ENCODE results near the gene SEPSECS. TPM values are rescaled to one million over a fixed set of nuclear protein-coding genes. Genes with fewer than 3 reads are reported as not detected.

SEPSECS gene
- total RNA-seq, 1 experiment from 2014 or later, result 9.1 TPM

- POLR2A ChIA-PET (ENCODE audit: unreplicated experiment), result no interaction called here
- TF ChIP-seq CTCF (conservative IDR thresholded peaks at IDR 0.05) (no peak), EZH2 (IDR thresholded peaks at IDR 0.05; ENCODE audit: low read depth) (no peak)
Measured at GRCh38 chr4:25113915-25114904, 46.0 kb downstream of the SEPSECS start.

GRCh38 chr4:25112995-25113380 is 47.3 kb downstream of the SEPSECS start:
- Histone ChIP-seq H3K4me2 (no peak overlapping the region), H3K36me3 (ENCODE audit: low read depth) (no peaks in the 10 kb centered on the region), H3K79me2 (ENCODE audit: low read depth) (no peaks in the 10 kb centered on the region), H3K27ac (no peak overlapping the region), H3K9me3 (ENCODE audit: insufficient read depth, low read depth) (no peaks in the 10 kb centered on the region), H3K4me3 (no peak overlapping the region), H3K4me1 (replicated peaks; ENCODE audit: insufficient read depth) (no peaks in the 10 kb centered on the region), H4K20me1 (ENCODE audit: insufficient read depth) (no peaks in the 10 kb centered on the region), H3F3A (ENCODE audit: insufficient read depth, low read depth) (no peaks in the 10 kb centered on the region), H3K27me3 (ENCODE audit: insufficient read depth, low read depth) (no peaks in the 10 kb centered on the region), H2AFZ (no peak overlapping the region), H3K9me2 (ENCODE audit: insufficient read depth) (no peaks in the 10 kb centered on the region)
- no TSS peak for BruUV-seq (replicated peaks)
- ChIA-PET POLR2A (ENCODE audit: unreplicated experiment) (no interaction called here), CTCF (interaction anchor here (0.5 kb wide), 1 partner anchor 252 kb away, joined by 3 read pairs; no protein-coding TSS in a partner anchor)
- DNase-seq, result no peak
- intact Hi-C loops (cut with micrococcal nuclease; ENCODE audit: unreplicated experiment), result no loop called here
- TF ChIP-seq EZH2 (IDR thresholded peaks at IDR 0.05; ENCODE audit: low read depth) (no peak), CTCF (conservative IDR thresholded peaks at IDR 0.05) (no peak)

More at GRCh38 chr4:25113915-25114904, 46.0 kb downstream of the SEPSECS start:
- no peak for DNase-seq
- CTCF ChIA-PET, result no interaction called here
- Histone ChIP-seq H3K27me3 (ENCODE audit: insufficient read depth, low read depth) (no peaks in the 10 kb centered on the region), H4K20me1 (ENCODE audit: insufficient read depth) (no peaks in the 10 kb centered on the region), H3K9me2 (ENCODE audit: insufficient read depth) (no peaks in the 10 kb centered on the region), H3K36me3 (ENCODE audit: low read depth) (no peaks in the 10 kb centered on the region), H3K4me3 (no peak overlapping the region), H3K27ac (no peak overlapping the region), H3K9me3 (ENCODE audit: insufficient read depth, low read depth) (no peaks in the 10 kb centered on the region), H3K4me2 (no peak overlapping the region), H3K4me1 (replicated peaks; ENCODE audit: insufficient read depth) (no peaks in the 10 kb centered on the region), H3K79me2 (ENCODE audit: low read depth) (no peaks in the 10 kb centered on the region), H2AFZ (no peak overlapping the region), H3F3A (ENCODE audit: insufficient read depth, low read depth) (no peaks in the 10 kb centered on the region)
- no TSS peak for BruUV-seq (replicated peaks)
- intact Hi-C loops (cut with micrococcal nuclease; ENCODE audit: unreplicated experiment), result no loop called here

GRCh38 chr4:25112366-25112994 is 47.8 kb downstream of the SEPSECS start:
- no peak overlapping the region for H3K4me3 ChIP-seq
- CTCF ChIA-PET, result no interaction called here
- TF ChIP-seq EZH2 (IDR thresholded peaks at IDR 0.05; ENCODE audit: low read depth) (no peak), CTCF (conservative IDR thresholded peaks at IDR 0.05) (no peak)
- DNase-seq, result no peak
- no peaks in the 10 kb centered on the region for H3K4me1 ChIP-seq (replicated peaks; ENCODE audit: insufficient read depth)
- H3K36me3 ChIP-seq (ENCODE audit: low read depth), result no peaks in the 10 kb centered on the region
- no peak overlapping the region for H3K27ac ChIP-seq
- BruUV-seq (replicated peaks), result no TSS peak
- POLR2A ChIA-PET (ENCODE audit: unreplicated experiment), result no interaction called here
- H3K79me2 ChIP-seq (ENCODE audit: low read depth), result no peaks in the 10 kb centered on the region
- H3F3A ChIP-seq (ENCODE audit: insufficient read depth, low read depth), result no peaks in the 10 kb centered on the region
- intact Hi-C loops (cut with micrococcal nuclease; ENCODE audit: unreplicated experiment), result no loop called here
- no peaks in the 10 kb centered on the region for H4K20me1 ChIP-seq (ENCODE audit: insufficient read depth)
- H3K9me2 ChIP-seq (ENCODE audit: insufficient read depth), result no peaks in the 10 kb centered on the region
- H3K4me2 ChIP-seq, result no peak overlapping the region
- no peaks in the 10 kb centered on the region for H3K9me3 ChIP-seq (ENCODE audit: insufficient read depth, low read depth)
- H2AFZ ChIP-seq, result no peak overlapping the region
- no peaks in the 10 kb centered on the region for H3K27me3 ChIP-seq (ENCODE audit: insufficient read depth, low read depth)
